NCI-H2196 (cell line): ENCODE results near the gene KDM4C.
"Not testable (repeated sequence)": the region's sequence is repeated elsewhere in the genome, so short reads cannot be mapped to it uniquely, and the experiment has no call there.

Source experiments
- DNase-seq: peaks from one replicate; lab custom pipeline; 2025; ENCODE audit not compliant: unreplicated experiment; lab: John Stamatoyannopoulos, UW

Gene KDM4C

GRCh38 chr9:7011395-7012067, 253.8 kb downstream of the KDM4C start:
- DNase-seq: no peak

- DNase-seq: no peak
Observed at GRCh38 chr9:7027996-7028395, 270.2 kb downstream of the KDM4C start.

GRCh38 chr9:7028591-7028990, 270.8 kb downstream of the KDM4C start:
- no peak for DNase-seq

GRCh38 chr9:7030943-7031342, 273.2 kb downstream of the KDM4C start:
- DNase-seq: not testable (repeated sequence)

GRCh38 chr9:7033076-7034045, 275.6 kb downstream of the KDM4C start:
- DNase-seq: no peak

GRCh38 chr9:7037176-7037575, 279.4 kb downstream of the KDM4C start:
- no peak for DNase-seq

- DNase-seq: no peak
Observed at GRCh38 chr9:7042124-7042523, 284.4 kb downstream of the KDM4C start.

- no peak for DNase-seq
Observed at GRCh38 chr9:7045361-7045760, 287.6 kb downstream of the KDM4C start.

GRCh38 chr9:7051711-7052110, 293.9 kb downstream of the KDM4C start:
- DNase-seq: no peak

GRCh38 chr9:7053903-7054302, 296.1 kb downstream of the KDM4C start:
- no peak for DNase-seq

- no peak for DNase-seq
Observed at GRCh38 chr9:7055171-7055903, 297.6 kb downstream of the KDM4C start.

- no peak for DNase-seq
Observed at GRCh38 chr9:7056254-7056653, 298.5 kb downstream of the KDM4C start.

GRCh38 chr9:7058473-7058872, 300.7 kb downstream of the KDM4C start:
- peak; percentile 29 for DNase-seq

- DNase-seq: no peak
Observed at GRCh38 chr9:7067169-7067568, 309.4 kb downstream of the KDM4C start.

- no peak for DNase-seq
Observed at GRCh38 chr9:7071916-7072315, 314.1 kb downstream of the KDM4C start.

GRCh38 chr9:7073706-7074105, 315.9 kb downstream of the KDM4C start:
- no peak for DNase-seq

- no peak for DNase-seq
Observed at GRCh38 chr9:7075154-7075553, 317.4 kb downstream of the KDM4C start.

- DNase-seq: no peak
Observed at GRCh38 chr9:7079051-7079450, 321.3 kb downstream of the KDM4C start.

- no peak for DNase-seq
Observed at GRCh38 chr9:7081065-7081600, 323.4 kb downstream of the KDM4C start.

GRCh38 chr9:7083192-7083591, 325.4 kb downstream of the KDM4C start:
- DNase-seq: no peak

GRCh38 chr9:7085357-7085756, 327.6 kb downstream of the KDM4C start:
- DNase-seq: no peak
